A673 (cell line): Measurements from ENCODE around the gene MGMT.

Experiments used
- CTCF ChIP-seq: fragments of 300-800, 200-600 bp; sonication (generic); conservative IDR thresholded peaks from 2 replicates; pipeline ENCODE4 v1.5.1; 2017; ENCODE audit warnings: low read depth, mild to moderate bottlenecking, antibody characterized with exemption, low read length, moderate library complexity, mixed read lengths
- EZH2 ChIP-seq: fragments of 200-600 bp; sonication (generic); IDR thresholded peaks from 2 replicates; pipeline ENCODE4 v1.6.1; 2017; ENCODE audit warnings: borderline replicate concordance, low read depth, mild to moderate bottlenecking, mixed read lengths, antibody characterized with exemption, low read length; ENCODE audit not compliant: poor library complexity, severe bottlenecking

- TF ChIP-seq EZH2 (no peak), CTCF (no peak)
Observed at GRCh38 chr10:129445436-129446182, 21.4 kb upstream of the MGMT start.
